Measurements from ENCODE around the gene FTO. TPM values are rescaled to one million over a fixed set of nuclear protein-coding genes. Genes with fewer than 3 reads are reported as not detected.

FTO gene
- total RNA-seq, 1 donor from 2014 or later: 65.8 TPM

- Mint-ChIP-seq H3K4me3 (no peak overlapping the region), H3K9me3 (no peaks in the 10 kb centered on the region), H3K27me3 (no peaks in the 10 kb centered on the region), H3K36me3 (ENCODE audit: low read depth) (no peaks in the 10 kb centered on the region), H3K27ac (no peak overlapping the region), H3K4me1 (peaks cover 12% of the 10 kb centered on the region)
- ChIA-PET POLR2A (no interaction called here), CTCF (no interaction called here)
- no peak for TF ChIP-seq CTCF (IDR thresholded peaks at IDR 0.05)
- ATAC-seq (ENCODE audit: low read depth): no peak
- intact Hi-C loops (cut with micrococcal nuclease): no loop called here
- DNase-seq: no peak
These were observed 10.5 kb downstream of the FTO start for GRCh38 chr16:53714205-53715022.

DNA sequence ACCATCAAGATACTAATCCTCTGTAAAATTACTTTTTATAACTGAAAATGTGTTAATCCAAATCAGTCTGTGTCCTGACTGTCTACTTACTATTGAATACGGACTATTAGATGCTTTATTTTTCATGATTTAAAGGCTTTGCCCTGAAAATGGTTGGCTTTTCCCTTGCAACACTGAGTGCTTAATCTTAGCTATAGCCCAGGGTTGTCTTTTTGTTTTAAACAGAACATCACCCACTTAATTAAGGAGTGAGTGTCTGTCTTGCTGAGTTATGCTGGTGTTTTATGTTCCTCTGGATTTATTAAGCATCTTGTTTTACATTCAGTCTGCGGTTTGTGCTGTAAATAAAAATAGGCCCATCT is 11.0 kb downstream of the FTO start:
- DNase-seq: no peak
- H3K36me3 Mint-ChIP-seq (ENCODE audit: low read depth): no peaks in the 10 kb centered on the region
- H3K9me3 Mint-ChIP-seq: no peaks in the 10 kb centered on the region
- ChIA-PET CTCF (no interaction called here), POLR2A (no interaction called here)
- no peaks in the 10 kb centered on the region for H3K27me3 Mint-ChIP-seq
- H3K4me1 Mint-ChIP-seq: peaks cover 12% of the 10 kb centered on the region
- no peak overlapping the region for H3K4me3 Mint-ChIP-seq
- ATAC-seq (ENCODE audit: low read depth): no peak
- H3K27ac Mint-ChIP-seq: no peak overlapping the region
- no peak for TF ChIP-seq CTCF (IDR thresholded peaks at IDR 0.05)
- intact Hi-C loops (cut with micrococcal nuclease): no loop called here

DNA sequence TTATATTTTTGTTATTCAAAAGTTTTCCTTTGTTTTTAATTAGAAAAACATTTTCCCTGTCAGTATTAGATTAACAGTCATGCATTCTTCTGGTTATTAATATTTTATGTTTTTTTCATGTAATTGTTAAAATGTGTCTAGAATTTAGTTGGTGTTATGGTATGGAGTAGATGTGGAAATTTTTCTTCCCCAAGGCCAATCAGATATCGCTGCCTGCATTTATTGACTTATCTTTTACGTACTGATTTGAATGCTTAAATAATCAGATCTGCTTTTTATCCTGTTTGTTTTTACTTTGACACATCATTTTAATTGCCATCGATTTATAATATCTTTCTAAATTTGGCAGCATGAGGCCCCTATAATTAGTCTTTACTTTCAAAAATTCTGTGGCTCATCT is 13.6 kb downstream of the FTO start:
- Mint-ChIP-seq H3K27ac (no peak overlapping the region), H3K4me1 (peaks cover 12% of the 10 kb centered on the region), H3K36me3 (ENCODE audit: low read depth) (peaks cover 2% of the 10 kb centered on the region), H3K9me3 (no peaks in the 10 kb centered on the region), H3K27me3 (no peaks in the 10 kb centered on the region), H3K4me3 (no peak overlapping the region)
- no peak for DNase-seq
- intact Hi-C loops (cut with micrococcal nuclease): no loop called here
- CTCF ChIA-PET: no interaction called here
- no peak for ATAC-seq (ENCODE audit: low read depth)
- POLR2A ChIA-PET: no interaction called here
- TF ChIP-seq CTCF (IDR thresholded peaks at IDR 0.05): no peak

DNA sequence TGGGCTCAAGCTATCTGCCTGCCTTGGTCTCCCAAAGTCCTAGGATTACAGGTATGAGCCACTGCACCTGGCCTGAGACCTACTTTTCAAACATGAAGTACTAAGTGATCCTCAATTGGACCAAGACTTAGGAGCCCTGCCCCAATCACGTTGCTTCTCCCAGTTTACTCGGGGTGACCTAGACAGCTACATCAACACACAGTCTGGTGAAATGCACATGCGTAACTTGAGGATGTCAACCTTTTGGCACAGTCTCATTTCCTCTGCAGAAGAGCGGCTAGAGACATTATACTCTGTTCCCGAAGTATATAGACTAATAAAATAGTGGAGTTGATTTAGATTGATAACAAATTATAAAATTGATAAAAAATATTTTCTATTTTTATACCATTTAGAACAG is 17.1 kb downstream of the FTO start:
- peaks cover 7% of the 10 kb centered on the region for H3K4me1 Mint-ChIP-seq
- CTCF ChIA-PET: no interaction called here

DNA sequence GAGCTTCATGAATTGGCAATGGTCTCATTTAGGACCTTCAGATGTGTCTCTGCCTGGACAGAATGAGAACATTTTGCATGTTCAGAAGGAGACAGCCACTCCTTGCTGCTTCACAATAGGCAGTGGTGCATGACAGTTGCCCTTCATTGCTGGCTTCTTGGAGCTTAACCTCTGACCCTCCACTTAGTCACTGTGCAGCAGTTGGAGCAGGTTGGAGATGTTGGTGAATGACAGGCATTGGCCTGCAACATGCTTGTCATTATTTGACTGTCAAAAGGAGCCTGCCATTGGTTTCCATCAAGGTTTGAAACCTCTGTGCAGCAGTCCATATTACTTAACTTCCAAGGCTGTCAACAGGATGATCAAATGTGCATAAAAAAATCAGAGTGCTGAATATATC is 22.7 kb downstream of the FTO start:
- ATAC-seq (ENCODE audit: low read depth) (no peak), DNase-seq (no peak)
- H3K9me3 Mint-ChIP-seq: no peaks in the 10 kb centered on the region
- ChIA-PET POLR2A (no interaction called here), CTCF (no interaction called here)
- no peak overlapping the region for H3K4me3 Mint-ChIP-seq
- H3K4me1 Mint-ChIP-seq: peaks cover 27% of the 10 kb centered on the region
- peaks cover 11% of the 10 kb centered on the region for H3K36me3 Mint-ChIP-seq (ENCODE audit: low read depth)
- intact Hi-C loops (cut with micrococcal nuclease): no loop called here
- no peaks in the 10 kb centered on the region for H3K27me3 Mint-ChIP-seq
- TF ChIP-seq CTCF (IDR thresholded peaks at IDR 0.05): no peak
- H3K27ac Mint-ChIP-seq: no peak overlapping the region

More for the DNA sequence above, 17.1 kb downstream of the FTO start:
- Mint-ChIP-seq H3K4me3 (no peak overlapping the region), H3K27ac (no peak overlapping the region), H3K27me3 (no peaks in the 10 kb centered on the region), H3K36me3 (ENCODE audit: low read depth) (peaks cover 2% of the 10 kb centered on the region), H3K9me3 (no peaks in the 10 kb centered on the region)
- no peak for TF ChIP-seq CTCF (IDR thresholded peaks at IDR 0.05)
- POLR2A ChIA-PET: interaction anchor here (0.6 kb wide), 1 partner anchor 1123 kb away, joined by 4 read pairs; no protein-coding TSS in a partner anchor
- no peak for DNase-seq
- ATAC-seq (ENCODE audit: low read depth): no peak
- intact Hi-C loops (cut with micrococcal nuclease): no loop called here

Data from activated B cell treated with CpG ODN at 0.5 μM for 24 hours (primary cell).